Adipocyte (in vitro differentiated cells): ENCODE measurements around the gene OBSCN.
A peak's percentile ranks its signal among the peaks of the same experiment; 100 is the strongest.
"Not testable (repeated sequence)": the region's sequence is repeated elsewhere in the genome, so short reads cannot be mapped to it uniquely, and the experiment has no call there.

Source experiments
- DNase-seq: peaks from one replicate; pipeline ENCODE4 v3.0.0-alpha.2; 2015; ENCODE audit warnings: low read depth
- H3K27me3 ChIP-seq: replicated peaks from 2 replicates; pipeline ENCODE4 v1.7.0; 2013; ENCODE audit warnings: mild to moderate bottlenecking, low read length, moderate library complexity; ENCODE audit not compliant: control insufficient read depth, insufficient read depth
- H3K36me3 ChIP-seq: 2 replicates; pipeline ENCODE4 v1.7.0; 2013; ENCODE audit warnings: low read length, mild to moderate bottlenecking, moderate library complexity; ENCODE audit not compliant: control insufficient read depth, insufficient read depth, severe bottlenecking
- H3K4me1 ChIP-seq: 2 replicates; pipeline ENCODE4 v1.7.0; 2013; ENCODE audit warnings: mild to moderate bottlenecking, low read length, moderate library complexity; ENCODE audit not compliant: control insufficient read depth, insufficient read depth
- H3K4me3 ChIP-seq: 2 replicates; pipeline ENCODE4 v1.7.0; 2013; ENCODE audit warnings: mild to moderate bottlenecking, low read length, moderate library complexity
- H3K9ac ChIP-seq: 2 replicates; pipeline ENCODE4 v1.7.0; 2013; ENCODE audit warnings: mild to moderate bottlenecking, low read length, moderate library complexity
- H3K9me3 ChIP-seq: 2 replicates; pipeline ENCODE4 v1.7.0; 2013; ENCODE audit warnings: mild to moderate bottlenecking, low read length, moderate library complexity; ENCODE audit not compliant: control insufficient read depth

OBSCN gene

DNA sequence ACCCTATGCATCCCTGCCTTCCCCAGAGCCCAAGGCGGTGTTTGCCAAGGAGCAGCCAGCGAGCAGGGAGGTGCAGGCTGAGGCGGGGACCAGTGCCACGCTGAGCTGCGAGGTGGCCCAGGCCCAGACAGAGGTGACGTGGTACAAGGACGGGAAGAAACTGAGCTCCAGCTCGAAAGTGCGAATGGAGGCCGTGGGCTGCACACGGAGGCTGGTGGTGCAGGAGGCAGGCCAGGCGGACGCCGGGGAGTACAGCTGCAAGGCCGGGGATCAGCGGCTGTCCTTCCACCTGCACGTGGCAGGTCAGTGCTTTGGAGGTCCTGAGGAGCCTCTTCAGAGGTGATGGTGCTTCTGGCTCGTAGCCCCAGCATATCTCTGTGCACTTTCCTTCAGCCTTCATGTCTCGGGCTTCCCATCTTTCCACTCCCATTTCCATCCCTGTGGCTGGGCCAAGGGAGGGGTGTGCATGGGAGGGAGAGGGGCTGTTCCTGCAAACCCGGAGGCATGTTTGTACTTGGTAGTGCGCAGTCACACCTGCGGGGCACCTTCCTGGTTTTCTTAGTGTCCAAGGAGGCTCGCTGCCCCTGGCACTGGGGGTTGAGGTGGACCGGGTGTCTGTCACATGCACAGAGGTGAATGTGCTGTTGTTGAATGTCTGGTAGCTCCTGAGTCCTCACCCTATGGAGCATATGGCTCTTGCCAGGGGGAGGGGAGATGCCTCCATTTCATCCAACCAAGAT lies 56.4 kb downstream of the OBSCN start:
- H3K4me1 ChIP-seq: no peaks in the 10 kb centered on the region
- no peaks in the 10 kb centered on the region for H3K27me3 ChIP-seq
- no peak overlapping the region for H3K9ac ChIP-seq
- H3K4me3 ChIP-seq: no peak overlapping the region
- H3K36me3 ChIP-seq: no peaks in the 10 kb centered on the region
- H3K9me3 ChIP-seq: peaks cover 15% of the 10 kb centered on the region
- no peak for DNase-seq

DNA sequence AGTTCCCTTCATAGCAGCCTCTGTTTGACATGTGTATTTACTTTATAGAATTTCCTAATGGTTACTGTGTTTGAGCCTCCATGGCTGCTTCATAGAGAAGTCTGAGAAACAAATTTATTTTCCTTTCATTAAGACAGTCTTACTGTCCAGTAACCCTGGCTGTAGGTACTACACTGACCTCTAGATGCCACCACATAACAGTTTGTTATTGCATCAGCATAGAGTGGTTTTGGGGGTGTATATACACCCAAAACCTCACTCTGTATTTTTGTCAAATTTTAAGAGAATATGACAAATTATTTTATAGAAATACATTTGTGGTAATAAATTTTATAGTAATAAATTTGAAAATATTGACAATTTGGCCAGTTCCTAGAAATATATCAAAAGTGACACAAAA lies 57.3 kb downstream of the OBSCN start:
- Histone ChIP-seq H3K27me3 (no peaks in the 10 kb centered on the region), H3K9me3 (peaks cover 15% of the 10 kb centered on the region), H3K4me3 (no peak overlapping the region), H3K9ac (no peak overlapping the region), H3K4me1 (peaks cover 2% of the 10 kb centered on the region), H3K36me3 (no peaks in the 10 kb centered on the region)
- peak; percentile 29 for DNase-seq

GRCh38 chr1:228267962-228268880 lies 60.4 kb downstream of the OBSCN start:
- no peak for DNase-seq
- H3K4me1 ChIP-seq: peaks cover 4% of the 10 kb centered on the region
- no peak overlapping the region for H3K4me3 ChIP-seq
- H3K36me3 ChIP-seq: no peaks in the 10 kb centered on the region
- H3K9ac ChIP-seq: no peak overlapping the region
- H3K9me3 ChIP-seq: no peaks in the 10 kb centered on the region
- H3K27me3 ChIP-seq: no peaks in the 10 kb centered on the region

GRCh38 chr1:228268881-228269265 lies 61.0 kb downstream of the OBSCN start:
- H3K36me3 ChIP-seq: no peaks in the 10 kb centered on the region
- no peak for DNase-seq
- no peak overlapping the region for H3K4me3 ChIP-seq
- H3K9ac ChIP-seq: no peak overlapping the region
- no peaks in the 10 kb centered on the region for H3K9me3 ChIP-seq
- peaks cover 4% of the 10 kb centered on the region for H3K4me1 ChIP-seq
- no peaks in the 10 kb centered on the region for H3K27me3 ChIP-seq

- not testable (repeated sequence) for DNase-seq, H3K27me3 ChIP-seq, H3K36me3 ChIP-seq, H3K4me3 ChIP-seq, H3K4me1 ChIP-seq, H3K9ac ChIP-seq, H3K9me3 ChIP-seq
These were observed 61.6 kb downstream of the OBSCN start for GRCh38 chr1:228269431-228269830.

GRCh38 chr1:228270032-228270431 lies 62.2 kb downstream of the OBSCN start:
- Histone ChIP-seq H3K27me3 (no peaks in the 10 kb centered on the region), H3K36me3 (no peaks in the 10 kb centered on the region), H3K4me3 (no peak overlapping the region), H3K9ac (no peak overlapping the region), H3K4me1 (peaks cover 4% of the 10 kb centered on the region), H3K9me3 (no peaks in the 10 kb centered on the region)
- peak; percentile 22 for DNase-seq

DNA sequence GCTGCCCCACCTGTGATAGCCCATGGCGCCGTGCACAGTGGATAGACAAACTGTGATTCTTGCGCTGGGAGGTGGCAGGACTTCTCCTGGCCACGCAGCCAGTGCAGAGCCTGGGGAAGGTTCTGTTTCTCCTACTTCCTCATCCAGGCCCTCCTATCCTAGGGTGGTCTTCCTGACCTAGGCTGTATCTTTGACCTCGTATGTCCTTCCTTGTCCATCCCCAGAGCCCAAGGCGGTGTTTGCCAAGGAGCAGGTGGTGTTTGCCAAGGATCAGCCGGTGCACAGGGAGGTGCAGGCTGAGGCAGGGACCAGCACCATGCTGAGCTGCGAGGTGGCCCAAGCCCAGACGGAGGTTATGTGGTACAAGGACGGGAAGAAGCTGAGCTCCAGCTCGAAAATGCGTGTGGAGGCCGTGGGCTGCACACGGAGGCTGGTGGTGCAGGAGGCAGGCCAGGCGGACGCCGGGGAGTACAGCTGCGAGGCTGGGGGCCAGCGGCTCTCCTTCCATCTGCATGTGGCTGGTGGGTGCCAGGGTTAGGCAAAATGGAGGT lies 63.9 kb downstream of the OBSCN start:
- no peaks in the 10 kb centered on the region for H3K9me3 ChIP-seq
- no peaks in the 10 kb centered on the region for H3K27me3 ChIP-seq
- DNase-seq: no peak

DNA sequence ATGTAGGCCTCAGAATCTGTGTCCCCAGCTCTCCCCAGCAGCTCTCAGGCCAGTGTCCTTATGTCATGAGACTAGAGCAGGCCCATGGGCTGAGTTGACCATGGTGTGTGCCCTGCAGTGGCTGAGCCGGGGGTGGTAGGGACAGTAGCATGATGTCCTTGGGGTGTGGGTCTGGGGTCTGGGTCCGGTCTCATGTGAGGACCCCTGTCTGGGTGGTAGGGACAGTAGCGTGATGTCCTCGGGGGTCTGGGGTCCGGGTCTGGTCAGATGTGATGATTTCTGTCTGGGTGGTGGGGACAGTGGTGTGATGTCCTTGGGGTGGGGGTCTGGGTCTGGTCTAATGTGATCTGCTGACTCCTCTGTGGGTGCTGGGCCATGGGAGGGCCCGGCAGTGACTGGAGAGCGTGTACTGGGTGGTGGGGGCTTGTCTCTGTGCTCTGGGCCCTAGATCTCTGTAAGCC lies 64.5 kb downstream of the OBSCN start:
- Histone ChIP-seq H3K9me3 (no peaks in the 10 kb centered on the region), H3K4me3 (no peak overlapping the region), H3K27me3 (no peaks in the 10 kb centered on the region), H3K9ac (no peak overlapping the region), H3K4me1 (peaks cover 6% of the 10 kb centered on the region), H3K36me3 (no peaks in the 10 kb centered on the region)
- DNase-seq: no peak

More for the DNA sequence above, 63.9 kb downstream of the OBSCN start:
- H3K9ac ChIP-seq: no peak overlapping the region
- H3K36me3 ChIP-seq: no peaks in the 10 kb centered on the region
- H3K4me1 ChIP-seq: peaks cover 6% of the 10 kb centered on the region
- no peak overlapping the region for H3K4me3 ChIP-seq

GRCh38 chr1:228272831-228273571 lies 65.2 kb downstream of the OBSCN start:
- Histone ChIP-seq H3K27me3 (no peaks in the 10 kb centered on the region), H3K9ac (no peak overlapping the region), H3K36me3 (no peaks in the 10 kb centered on the region), H3K9me3 (no peaks in the 10 kb centered on the region), H3K4me1 (peaks cover 6% of the 10 kb centered on the region), H3K4me3 (no peak overlapping the region)
- DNase-seq: no peak

GRCh38 chr1:228273720-228274451 lies 66.0 kb downstream of the OBSCN start:
- no peak overlapping the region for H3K9ac ChIP-seq
- no peaks in the 10 kb centered on the region for H3K27me3 ChIP-seq
- peaks cover 6% of the 10 kb centered on the region for H3K4me1 ChIP-seq
- H3K9me3 ChIP-seq: no peaks in the 10 kb centered on the region
- no peak for DNase-seq
- no peak overlapping the region for H3K4me3 ChIP-seq
- H3K36me3 ChIP-seq: no peaks in the 10 kb centered on the region
